Measurements from ENCODE around the gene NGEF. TPM values are rescaled to one million over a fixed set of nuclear protein-coding genes. Genes with fewer than 3 reads are reported as not detected.
"Not testable (repeated sequence)": the region's sequence is repeated elsewhere in the genome, so short reads cannot be mapped to it uniquely, and the experiment has no call there.

NGEF gene
- polyA plus RNA-seq, 1 donor from 2014 or later, result not detected

- H3K27ac Mint-ChIP-seq, result peak overlapping the region in 1 of 3 donors; percentile 62
- no peaks in the 10 kb centered on the region for H3K4me1 Mint-ChIP-seq
- peaks cover 0 to 4% (median 0%) of the 10 kb centered on the region in 3 donors for H3K9me3 Mint-ChIP-seq
- no peaks in the 10 kb centered on the region for H3K36me3 Mint-ChIP-seq
- no peaks in the 10 kb centered on the region for H3K27me3 Mint-ChIP-seq
- no peak overlapping the region for H3K4me3 Mint-ChIP-seq
Observed at GRCh38 chr2:233021771-233022170, 8.7 kb upstream of the NGEF start.

GRCh38 chr2:233020454-233020853 is 7.4 kb upstream of the NGEF start:
- Mint-ChIP-seq H3K4me3 (peak overlapping the region in 1 of 4 donors; percentile 35), H3K9me3 (peaks cover 0 to 4% (median 0%) of the 10 kb centered on the region in 3 donors), H3K4me1 (no peaks in the 10 kb centered on the region), H3K36me3 (no peaks in the 10 kb centered on the region), H3K27ac (no peak overlapping the region), H3K27me3 (no peaks in the 10 kb centered on the region)

DNA sequence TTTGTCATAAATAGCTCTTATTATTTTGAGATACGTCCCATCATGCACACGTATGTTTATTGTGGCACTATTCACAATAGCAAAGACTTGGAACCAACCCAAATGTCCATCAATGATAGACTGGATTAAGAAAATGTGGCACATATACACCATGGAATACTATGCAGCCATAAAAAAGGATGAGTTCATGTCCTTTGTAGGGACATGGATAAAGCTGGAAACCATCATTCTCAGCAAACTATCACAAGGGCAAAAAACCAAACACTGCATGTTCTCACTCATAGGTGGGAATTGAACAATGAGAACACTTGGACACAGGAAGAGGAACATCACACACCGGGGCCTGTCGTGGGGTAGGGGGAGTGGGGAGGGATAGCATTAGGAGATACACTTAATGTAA is 6.6 kb upstream of the NGEF start:
- H3K4me1 Mint-ChIP-seq, H3K27ac Mint-ChIP-seq, H3K9me3 Mint-ChIP-seq, H3K4me3 Mint-ChIP-seq, H3K27me3 Mint-ChIP-seq, H3K36me3 Mint-ChIP-seq: not testable (repeated sequence)

DNA sequence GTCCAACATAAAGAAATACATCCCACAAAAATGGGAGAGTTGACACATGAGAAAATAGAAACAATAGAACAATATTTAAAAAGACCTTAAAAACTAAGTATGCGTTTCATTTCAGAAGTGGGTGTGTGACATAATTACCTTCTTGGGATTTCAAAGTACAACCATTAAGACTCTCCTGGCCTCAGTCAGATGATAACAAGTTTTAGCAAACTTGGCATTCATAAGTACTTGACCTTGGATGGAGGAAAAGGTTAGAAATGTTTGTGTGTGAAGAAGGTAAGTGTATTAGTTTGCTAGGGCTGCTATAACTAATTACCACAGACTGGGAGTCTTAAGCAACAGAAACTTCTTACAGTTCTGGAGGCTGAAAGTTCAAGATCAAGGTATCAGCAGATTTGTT is 4.9 kb upstream of the NGEF start:
- Mint-ChIP-seq H3K9me3 (peaks cover 0 to 4% (median 0%) of the 10 kb centered on the region in 3 donors), H3K4me1 (peaks cover 0 to 1% (median 0%) of the 10 kb centered on the region in 3 donors), H3K27ac (peak overlapping the region in 1 of 3 donors; percentile 76), H3K36me3 (peaks cover 3% of the 10 kb centered on the region), H3K4me3 (no peak overlapping the region), H3K27me3 (no peaks in the 10 kb centered on the region)

DNA sequence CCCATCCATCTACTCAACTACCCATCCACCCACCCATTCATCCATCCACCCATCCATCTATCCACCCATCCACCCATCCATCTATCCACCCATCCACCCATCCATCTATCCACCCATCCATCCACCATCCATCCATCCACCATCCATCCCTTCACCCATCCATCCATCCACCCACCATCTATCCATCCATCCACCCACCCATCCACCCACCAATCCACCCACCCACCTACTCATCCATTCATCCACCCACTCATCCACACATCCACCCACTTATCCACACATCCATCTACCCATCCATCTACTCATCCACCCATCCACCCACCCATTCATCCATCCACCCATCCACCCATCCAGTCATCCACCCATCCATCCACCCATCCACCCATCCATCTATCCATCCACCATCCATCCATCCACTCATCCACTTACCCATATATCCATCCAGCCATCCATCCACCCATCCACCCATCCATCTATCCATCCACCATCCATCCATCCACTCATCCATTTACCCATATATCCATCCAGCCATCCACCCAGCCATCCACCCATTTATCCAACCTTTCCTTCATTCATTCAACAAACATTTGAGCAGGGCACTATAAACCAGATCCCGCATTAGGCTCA is 2.1 kb upstream of the NGEF start:
- H3K36me3 Mint-ChIP-seq, result peaks cover 3% of the 10 kb centered on the region
- H3K27me3 Mint-ChIP-seq, result peaks cover 2% of the 10 kb centered on the region
- H3K9me3 Mint-ChIP-seq, result peaks cover 0 to 4% (median 0%) of the 10 kb centered on the region in 3 donors
- no peak overlapping the region for H3K4me3 Mint-ChIP-seq
- H3K27ac Mint-ChIP-seq, result no peak overlapping the region
- H3K4me1 Mint-ChIP-seq, result peaks cover 0 to 3% (median 1%) of the 10 kb centered on the region in 3 donors

DNA sequence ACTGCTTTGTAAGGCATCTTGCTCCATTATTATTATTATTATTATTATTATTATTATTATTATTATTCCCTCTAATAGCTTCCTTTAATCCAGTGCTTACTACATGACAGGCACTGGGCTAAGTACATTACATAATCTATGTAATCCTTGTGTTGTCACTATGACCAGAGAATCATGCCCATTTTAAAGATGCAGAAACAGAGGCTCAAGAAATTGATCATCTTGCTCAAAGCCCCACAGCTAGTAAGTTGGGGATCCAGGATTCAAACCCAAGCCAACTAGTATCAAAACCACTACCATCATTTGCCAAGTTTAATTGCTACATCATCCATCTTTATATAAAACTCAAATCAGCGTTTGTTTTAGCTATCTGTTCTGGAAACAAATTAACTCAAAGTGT is 594 bp upstream of the NGEF start:
- Mint-ChIP-seq H3K4me1 (peaks cover 0 to 3% (median 3%) of the 10 kb centered on the region in 3 donors), H3K27me3 (peaks cover 2% of the 10 kb centered on the region), H3K4me3 (no peak overlapping the region), H3K27ac (peak overlapping the region in 1 of 3 donors; percentile 37), H3K36me3 (peaks cover 3% of the 10 kb centered on the region), H3K9me3 (peaks cover 0 to 4% (median 0%) of the 10 kb centered on the region in 3 donors)

- peaks cover 0 to 2% (median 0%) of the 10 kb centered on the region in 3 donors for H3K9me3 Mint-ChIP-seq
- H3K27ac Mint-ChIP-seq, result no peak overlapping the region
- H3K4me3 Mint-ChIP-seq, result no peak overlapping the region
- peaks cover 0 to 3% (median 3%) of the 10 kb centered on the region in 3 donors for H3K4me1 Mint-ChIP-seq
- peaks cover 2% of the 10 kb centered on the region for H3K27me3 Mint-ChIP-seq
- H3K36me3 Mint-ChIP-seq, result peaks cover 3% of the 10 kb centered on the region
Observed at GRCh38 chr2:233012301-233012971, 620 bp downstream of the NGEF start.

DNA sequence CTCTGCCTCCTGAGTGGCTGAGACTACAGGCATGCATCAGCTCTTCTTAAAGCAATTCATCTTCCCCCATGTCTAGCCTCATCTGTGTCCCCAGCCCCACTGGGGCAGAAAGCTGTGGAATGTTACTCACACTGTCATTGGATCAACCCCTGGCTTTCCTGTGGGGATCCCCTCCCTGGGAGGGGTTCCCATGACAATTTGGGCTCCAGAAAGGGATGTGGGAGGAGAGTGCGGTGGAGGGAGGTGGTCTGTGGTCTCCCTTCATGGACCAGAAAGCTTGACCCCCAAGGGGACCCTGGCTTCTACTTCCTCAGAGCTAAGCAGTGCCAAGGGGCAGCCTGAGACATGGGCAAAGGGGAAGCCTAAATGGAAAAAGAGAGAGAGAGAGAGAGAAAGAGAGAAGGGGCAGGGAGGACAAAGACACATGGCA is 1.3 kb downstream of the NGEF start:
- Mint-ChIP-seq H3K9me3 (no peaks in the 10 kb centered on the region), H3K27ac (no peak overlapping the region), H3K4me3 (no peak overlapping the region), H3K27me3 (peaks cover 2% of the 10 kb centered on the region), H3K4me1 (peaks cover 0 to 3% (median 3%) of the 10 kb centered on the region in 3 donors), H3K36me3 (peaks cover 3% of the 10 kb centered on the region)

- Mint-ChIP-seq H3K9me3 (no peaks in the 10 kb centered on the region), H3K4me1 (peaks cover 0 to 3% (median 3%) of the 10 kb centered on the region in 3 donors), H3K27ac (no peak overlapping the region), H3K36me3 (peaks cover 3% of the 10 kb centered on the region), H3K27me3 (peaks cover 2% of the 10 kb centered on the region), H3K4me3 (no peak overlapping the region)
Observed at GRCh38 chr2:233011268-233011650, 1.8 kb downstream of the NGEF start.

DNA sequence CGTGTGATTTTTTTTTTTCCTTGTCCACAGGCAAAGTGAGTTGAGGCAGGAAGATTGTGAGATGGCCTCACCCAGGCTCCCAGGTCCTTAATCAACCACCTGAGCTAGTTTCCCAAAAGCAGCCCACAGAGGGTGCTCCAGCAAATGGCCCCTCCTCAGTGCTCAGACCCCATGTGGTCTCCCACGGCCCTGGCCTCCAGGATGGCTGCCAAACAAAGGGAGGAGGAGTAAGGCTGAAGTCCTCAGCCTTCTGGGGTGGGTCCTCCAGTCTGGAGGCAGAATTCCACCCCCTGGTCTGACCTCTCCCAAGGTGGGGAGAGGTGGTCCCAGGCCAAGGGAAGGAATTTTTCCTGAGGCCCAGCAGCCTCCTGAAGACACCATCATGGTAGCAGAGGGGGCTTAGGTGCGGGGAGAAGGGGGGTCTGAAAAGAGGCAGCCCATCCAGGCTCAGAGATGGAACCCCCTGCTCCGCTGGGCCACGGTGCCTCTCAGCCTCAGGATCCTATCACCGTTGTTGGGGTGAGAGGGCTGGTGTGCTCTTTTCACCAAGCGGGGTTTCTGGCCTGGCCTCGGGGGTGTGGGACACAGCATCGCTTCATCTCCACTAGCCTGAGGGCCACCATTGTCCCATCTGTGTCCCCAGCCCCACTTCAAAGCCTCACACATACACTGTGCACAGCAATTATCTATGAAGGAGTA is 2.3 kb downstream of the NGEF start:
- H3K9me3 Mint-ChIP-seq, result no peaks in the 10 kb centered on the region
- peaks cover 0 to 3% (median 3%) of the 10 kb centered on the region in 3 donors for H3K4me1 Mint-ChIP-seq
- H3K4me3 Mint-ChIP-seq, result no peak overlapping the region
- peaks cover 3% of the 10 kb centered on the region for H3K36me3 Mint-ChIP-seq
- H3K27me3 Mint-ChIP-seq, result peaks cover 2% of the 10 kb centered on the region
- H3K27ac Mint-ChIP-seq, result no peak overlapping the region

- Mint-ChIP-seq H3K4me1 (peaks cover 0 to 3% (median 3%) of the 10 kb centered on the region in 3 donors), H3K27me3 (peaks cover 5% of the 10 kb centered on the region), H3K36me3 (no peaks in the 10 kb centered on the region), H3K4me3 (no peak overlapping the region), H3K27ac (no peak overlapping the region), H3K9me3 (no peaks in the 10 kb centered on the region)
Observed at GRCh38 chr2:233009661-233010060, 3.4 kb downstream of the NGEF start.

DNA sequence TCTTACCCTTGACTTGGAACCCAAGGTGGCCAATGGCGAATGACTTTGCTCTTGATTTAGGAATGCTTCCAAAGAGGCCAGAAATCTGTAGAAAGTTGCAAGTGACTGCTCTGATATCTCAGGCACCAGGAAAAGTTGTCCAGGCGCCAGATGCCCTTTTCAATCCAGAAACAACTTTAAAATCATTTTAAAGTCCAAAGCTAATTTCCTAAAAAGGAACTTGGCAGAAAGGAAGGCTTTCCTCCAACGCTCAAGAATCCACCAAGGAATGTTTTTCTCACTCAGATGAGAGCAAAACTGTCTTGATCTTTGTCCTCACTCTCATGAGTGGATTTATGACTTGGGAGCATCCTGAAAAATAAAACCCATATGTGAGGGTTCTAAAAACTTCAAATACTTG is 5.3 kb downstream of the NGEF start:
- peaks cover 8% of the 10 kb centered on the region for H3K27me3 Mint-ChIP-seq

DNA sequence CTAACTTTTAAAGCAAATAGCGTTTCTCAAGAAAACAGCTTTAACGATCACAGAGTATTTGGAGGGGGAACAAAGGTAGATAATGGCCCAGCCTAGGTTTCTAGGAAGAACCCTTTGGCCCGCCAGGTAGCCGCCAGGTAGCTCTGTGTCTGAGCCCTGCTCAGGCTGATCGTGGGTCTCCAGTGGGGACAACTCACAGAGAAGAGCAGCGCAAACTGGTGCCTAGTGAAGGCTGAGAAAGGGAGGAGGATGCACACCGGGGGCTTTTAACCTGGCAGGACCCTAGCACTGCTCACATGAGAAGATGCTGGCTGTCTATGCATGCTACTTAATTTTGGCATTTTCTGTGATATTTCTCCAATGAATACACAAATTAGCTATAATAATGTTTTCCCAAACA is 5.8 kb downstream of the NGEF start:
- peaks cover 0 to 3% (median 1%) of the 10 kb centered on the region in 3 donors for H3K4me1 Mint-ChIP-seq
- no peaks in the 10 kb centered on the region for H3K9me3 Mint-ChIP-seq
- no peak overlapping the region for H3K4me3 Mint-ChIP-seq
- H3K36me3 Mint-ChIP-seq, result no peaks in the 10 kb centered on the region
- H3K27me3 Mint-ChIP-seq, result peaks cover 6% of the 10 kb centered on the region
- H3K27ac Mint-ChIP-seq, result no peak overlapping the region

More for the DNA sequence above, 5.3 kb downstream of the NGEF start:
- H3K27ac Mint-ChIP-seq, result no peak overlapping the region
- peaks cover 0 to 3% (median 1%) of the 10 kb centered on the region in 3 donors for H3K4me1 Mint-ChIP-seq
- H3K36me3 Mint-ChIP-seq, result no peaks in the 10 kb centered on the region
- no peaks in the 10 kb centered on the region for H3K9me3 Mint-ChIP-seq
- no peak overlapping the region for H3K4me3 Mint-ChIP-seq

- Mint-ChIP-seq H3K9me3 (no peaks in the 10 kb centered on the region), H3K27ac (no peak overlapping the region), H3K4me1 (peaks cover 0 to 1% (median under 1%) of the 10 kb centered on the region in 3 donors), H3K27me3 (peaks cover 5% of the 10 kb centered on the region), H3K36me3 (no peaks in the 10 kb centered on the region), H3K4me3 (no peak overlapping the region)
Observed at GRCh38 chr2:233006648-233007047, 6.4 kb downstream of the NGEF start.

GRCh38 chr2:233005096-233005495 is 8.0 kb downstream of the NGEF start:
- peaks cover 5% of the 10 kb centered on the region for H3K27me3 Mint-ChIP-seq
- H3K9me3 Mint-ChIP-seq, result no peaks in the 10 kb centered on the region
- H3K4me1 Mint-ChIP-seq, result peaks cover 0 to 1% (median 0%) of the 10 kb centered on the region in 3 donors
- H3K4me3 Mint-ChIP-seq, result no peak overlapping the region
- H3K36me3 Mint-ChIP-seq, result peaks cover 1% of the 10 kb centered on the region
- no peak overlapping the region for H3K27ac Mint-ChIP-seq

Measured in IgD-negative memory B cell (primary cell).